Ecto neural progenitor cell (in vitro differentiated cells): Measurements from ENCODE around the gene POLR2J.
"Not testable (repeated sequence)": the region's sequence is repeated elsewhere in the genome, so short reads cannot be mapped to it uniquely, and the experiment has no call there.

Experiments used
- DNase-seq: peaks from one replicate; pipeline ENCODE4 v3.0.0-alpha.2; 2018; ENCODE audit warnings: low spot score

Gene POLR2J

DNA sequence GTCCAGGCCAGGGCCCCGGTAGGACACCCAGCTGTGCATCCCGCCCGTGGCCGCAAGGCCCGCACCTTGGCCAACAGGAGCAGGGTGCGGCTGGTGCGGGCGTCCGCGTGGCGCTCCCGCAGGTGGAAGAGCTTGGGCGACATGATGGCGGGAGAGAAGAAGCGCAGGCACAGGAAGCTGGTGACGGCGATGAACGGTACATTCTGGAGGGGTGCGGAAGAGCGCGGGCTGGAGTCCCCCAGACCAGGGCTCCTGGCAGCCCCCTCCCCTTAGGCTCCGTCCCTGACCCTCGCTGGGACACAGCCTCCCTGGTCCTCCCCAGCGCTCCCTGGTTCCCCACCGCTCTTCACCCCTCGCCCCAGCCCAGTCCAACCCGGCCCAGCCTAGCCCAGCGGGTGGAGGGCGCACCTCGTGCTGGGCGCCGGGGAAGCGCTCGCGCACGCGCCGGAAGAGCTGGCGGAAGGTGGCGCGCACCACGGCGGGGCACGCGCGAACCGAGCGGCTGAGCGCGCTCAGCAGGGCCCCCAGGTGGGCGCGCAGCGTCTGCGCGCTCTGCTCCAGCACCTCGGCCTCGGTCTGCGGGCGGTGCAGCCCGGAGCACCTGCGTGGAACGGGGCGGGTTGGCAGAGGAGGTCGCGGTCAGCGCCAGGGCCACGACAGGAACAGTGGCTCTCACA lies 15.9 kb upstream of the POLR2J start:
- not testable (repeated sequence) for DNase-seq

DNA sequence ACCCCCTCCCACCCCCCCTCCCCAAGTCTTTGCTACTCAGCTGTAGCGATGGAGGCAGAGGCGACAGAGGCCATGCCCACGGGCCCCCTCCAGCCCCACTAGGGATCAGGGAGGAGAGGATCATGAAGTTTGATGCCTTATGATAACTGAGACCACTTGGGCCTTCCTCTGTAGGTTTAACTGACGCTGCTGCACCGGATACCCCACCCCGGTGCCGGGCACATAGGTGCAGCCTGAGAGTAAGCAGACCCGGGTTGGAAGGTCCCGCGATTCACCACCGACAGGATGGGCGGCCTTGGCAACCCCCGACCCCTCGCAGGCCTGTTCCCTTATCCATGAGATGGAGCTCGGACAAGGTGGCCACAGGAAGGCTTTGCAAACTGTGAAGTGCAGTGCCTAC lies 15.3 kb upstream of the POLR2J start:
- DNase-seq: not testable (repeated sequence)

DNA sequence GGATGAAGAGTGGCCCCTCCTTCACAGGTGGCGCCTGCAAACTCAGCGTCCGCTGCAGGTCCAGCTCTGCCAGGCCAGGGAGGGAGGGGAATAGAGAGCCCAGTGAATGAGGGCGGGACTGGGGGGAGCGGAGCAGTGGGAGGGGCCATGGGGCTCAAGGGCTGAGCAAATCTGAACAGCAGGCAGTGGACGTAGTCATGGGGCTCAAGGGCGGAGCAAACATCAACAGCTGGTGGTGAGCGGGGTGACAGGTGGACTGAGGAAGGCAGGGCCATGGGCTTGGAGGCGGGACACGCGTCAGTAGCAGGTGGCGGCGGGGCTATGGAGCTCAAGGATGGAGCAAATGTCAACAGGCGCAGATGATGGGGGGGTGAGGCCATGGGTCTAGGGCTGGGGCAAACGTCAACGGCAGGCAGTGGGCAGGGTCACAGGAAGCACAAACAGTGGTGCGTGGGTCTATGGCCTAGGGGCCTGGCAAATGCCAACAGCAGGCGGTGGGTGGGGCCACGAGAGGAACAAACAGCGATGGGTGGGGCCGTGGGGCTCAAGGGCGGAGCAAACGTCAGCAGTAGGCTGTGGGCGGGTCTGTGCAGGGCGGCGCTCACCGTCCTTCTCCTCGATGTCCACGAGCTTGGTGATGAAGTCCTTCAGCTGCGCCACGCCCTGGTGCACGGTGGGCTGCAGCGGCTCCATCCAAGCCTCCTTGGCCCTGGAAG lies 14.7 kb upstream of the POLR2J start:
- not testable (repeated sequence) for DNase-seq

DNA sequence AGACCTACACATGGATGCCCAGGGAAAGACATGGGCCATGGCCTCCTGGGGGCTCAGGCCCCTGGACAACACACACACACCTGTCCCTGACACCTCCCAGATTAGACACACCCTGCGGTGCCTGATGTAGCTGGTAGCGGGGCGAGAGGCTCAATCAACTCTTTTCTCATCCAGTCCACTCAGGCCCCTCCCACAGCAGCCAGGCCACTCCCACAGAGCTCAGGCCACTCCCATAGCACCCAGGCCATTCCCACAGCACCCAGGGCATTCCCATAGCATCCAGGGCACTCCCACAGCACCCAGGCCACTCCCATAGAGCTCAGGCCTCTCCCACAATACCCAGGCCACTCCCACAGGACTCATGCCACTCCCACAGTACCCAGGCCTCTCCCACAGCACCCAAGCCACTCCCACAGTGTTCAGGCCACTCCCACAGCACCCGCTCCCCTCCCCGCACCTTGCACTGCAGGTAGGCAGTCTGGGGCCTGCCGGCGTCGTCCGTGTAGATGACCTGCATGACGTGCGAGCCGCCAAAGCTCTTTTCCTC lies 11.9 kb upstream of the POLR2J start:
- not testable (repeated sequence) for DNase-seq

DNA sequence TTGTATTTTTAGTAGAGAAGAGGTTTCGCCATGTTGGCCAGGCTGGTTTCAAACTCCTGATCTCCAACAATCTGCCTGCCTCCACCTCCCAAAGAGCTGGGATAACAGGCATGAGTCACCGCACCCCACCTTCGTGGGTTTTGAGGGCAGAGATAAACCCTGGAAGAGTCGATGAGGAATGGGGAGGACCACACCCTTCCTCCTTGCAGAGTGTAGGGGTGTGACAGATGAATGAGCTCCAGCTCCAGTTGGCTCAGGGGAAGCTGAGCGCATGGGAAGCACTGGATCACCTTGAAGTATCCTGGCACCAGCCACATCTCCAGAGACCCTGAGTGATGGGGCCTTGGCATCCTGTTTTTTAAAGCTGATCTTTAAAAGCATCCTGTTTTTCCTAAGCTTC lies 5.6 kb upstream of the POLR2J start:
- not testable (repeated sequence) for DNase-seq

DNA sequence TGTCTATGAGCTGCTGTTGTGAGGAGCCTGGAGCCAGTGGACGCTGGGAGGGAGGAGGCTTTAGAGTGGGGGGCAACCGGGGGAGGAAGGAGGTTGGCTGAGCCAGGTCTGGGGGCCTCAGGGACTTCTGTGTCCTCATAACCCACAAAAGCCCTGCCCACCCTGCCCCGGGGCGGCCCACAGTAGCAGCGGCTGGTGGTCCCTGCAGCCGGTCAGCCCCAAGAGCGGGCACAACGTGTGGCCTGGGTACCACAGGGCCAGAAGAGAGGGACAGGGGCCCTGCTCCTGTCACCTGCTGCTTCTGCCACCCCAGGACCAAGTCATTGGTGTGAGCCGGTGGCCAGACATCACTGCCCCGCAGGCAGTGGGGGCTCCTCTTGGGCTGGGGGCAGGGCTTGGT lies 3.2 kb upstream of the POLR2J start:
- not testable (repeated sequence) for DNase-seq

DNA sequence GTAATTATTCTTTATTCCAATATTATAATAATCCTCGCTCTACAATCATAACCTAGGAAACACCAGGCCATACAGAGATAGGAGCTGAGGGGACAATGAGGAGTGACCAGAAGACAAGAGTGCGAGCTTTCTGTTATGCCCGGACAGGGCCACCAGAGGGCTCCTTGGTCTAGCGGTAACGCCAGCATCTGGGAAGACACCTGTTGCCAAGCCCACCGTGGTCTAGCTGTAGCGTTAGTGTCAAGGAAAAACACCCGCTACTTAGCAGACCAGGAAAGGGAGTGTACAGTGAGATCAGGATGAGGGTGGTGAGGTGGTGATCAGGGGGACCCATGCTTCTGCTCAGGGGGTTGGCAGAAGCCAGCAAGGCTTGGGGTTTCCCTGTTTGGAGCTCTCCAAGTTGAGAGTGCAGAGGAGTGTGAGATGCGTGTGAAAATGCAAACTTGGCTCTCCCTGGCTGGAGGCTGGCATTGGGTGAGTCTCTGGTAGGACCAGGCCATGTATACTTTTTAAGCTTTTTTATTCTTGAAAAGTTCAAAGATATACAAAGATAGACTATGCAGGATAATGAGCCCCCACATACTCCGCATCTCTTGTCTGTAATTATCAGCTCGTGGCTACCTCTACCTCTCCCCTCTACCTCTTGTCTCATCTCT lies 1.4 kb upstream of the POLR2J start:
- not testable (repeated sequence) for DNase-seq

DNA sequence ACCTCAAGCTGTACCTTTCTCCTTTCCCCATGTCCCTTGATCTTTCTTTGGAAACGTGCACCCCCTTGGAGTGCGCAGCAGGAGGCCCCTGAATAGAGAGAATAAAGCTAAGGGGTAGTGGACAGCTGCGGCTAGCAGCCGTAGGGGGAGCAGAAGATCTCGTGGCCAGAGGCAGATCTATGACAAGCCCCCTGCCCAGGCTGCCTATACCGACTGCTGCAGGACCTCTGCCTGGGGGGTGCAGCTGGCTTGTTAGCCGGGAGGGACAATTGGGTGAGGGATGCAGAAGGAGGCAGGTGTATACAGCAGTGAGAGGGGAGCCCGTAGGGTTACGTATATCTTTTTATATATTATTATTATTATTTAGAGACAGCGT lies 475 bp upstream of the POLR2J start:
- DNase-seq: not testable (repeated sequence)

DNA sequence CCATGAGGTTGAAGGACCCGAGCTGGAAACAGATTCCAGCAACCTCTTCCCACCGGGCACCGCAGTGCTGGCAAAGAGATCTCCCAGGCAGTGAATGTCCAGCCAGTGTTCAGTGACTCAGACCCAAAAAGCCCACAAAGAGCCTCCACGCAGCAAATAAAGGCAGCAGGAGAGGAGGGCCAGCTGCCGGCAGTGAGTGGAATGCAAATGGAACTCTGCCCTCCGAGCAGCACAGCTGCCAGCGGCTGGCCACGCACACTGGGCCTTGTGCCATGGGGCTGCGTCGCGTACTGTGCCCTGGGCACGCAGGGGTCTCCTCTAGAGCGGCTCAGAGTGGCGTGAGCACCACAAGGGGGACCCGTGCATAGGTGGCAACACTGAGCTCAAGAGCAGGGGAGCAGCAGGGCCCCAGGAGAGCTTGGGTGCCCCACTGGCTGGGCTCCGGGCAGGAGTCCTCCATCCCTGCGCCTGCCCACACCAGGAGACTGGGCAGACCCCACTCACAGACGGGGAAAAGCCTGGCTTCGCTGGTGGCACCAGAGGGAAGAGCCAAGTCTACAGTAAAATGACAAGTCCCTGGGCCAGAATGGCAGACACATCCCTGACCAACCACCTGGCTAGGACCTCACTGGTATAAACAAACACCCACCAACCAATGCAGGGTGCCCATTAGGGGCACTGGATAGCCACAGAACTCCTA lies 3.8 kb downstream of the POLR2J start:
- DNase-seq: not testable (repeated sequence)

DNA sequence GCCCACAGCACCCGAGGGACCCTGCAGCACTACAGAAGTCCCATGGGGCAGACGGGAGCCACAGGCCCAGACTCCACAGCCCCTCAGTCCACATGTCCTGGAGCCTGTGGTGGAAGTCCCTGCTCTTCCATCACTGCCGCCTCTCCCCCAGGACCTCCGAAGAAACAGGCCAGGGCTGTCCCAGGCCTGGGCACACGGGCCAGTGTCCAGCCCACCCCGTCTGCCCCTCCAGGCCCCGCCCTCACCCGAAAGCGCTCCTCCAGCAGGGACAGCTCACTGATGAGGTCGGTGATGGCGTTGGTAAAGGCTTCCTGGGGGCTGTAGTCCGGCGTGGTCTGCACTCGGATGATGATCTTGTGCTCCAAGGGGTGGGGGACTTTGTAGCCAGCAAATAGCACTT lies 4.6 kb downstream of the POLR2J start:
- not testable (repeated sequence) for DNase-seq

DNA sequence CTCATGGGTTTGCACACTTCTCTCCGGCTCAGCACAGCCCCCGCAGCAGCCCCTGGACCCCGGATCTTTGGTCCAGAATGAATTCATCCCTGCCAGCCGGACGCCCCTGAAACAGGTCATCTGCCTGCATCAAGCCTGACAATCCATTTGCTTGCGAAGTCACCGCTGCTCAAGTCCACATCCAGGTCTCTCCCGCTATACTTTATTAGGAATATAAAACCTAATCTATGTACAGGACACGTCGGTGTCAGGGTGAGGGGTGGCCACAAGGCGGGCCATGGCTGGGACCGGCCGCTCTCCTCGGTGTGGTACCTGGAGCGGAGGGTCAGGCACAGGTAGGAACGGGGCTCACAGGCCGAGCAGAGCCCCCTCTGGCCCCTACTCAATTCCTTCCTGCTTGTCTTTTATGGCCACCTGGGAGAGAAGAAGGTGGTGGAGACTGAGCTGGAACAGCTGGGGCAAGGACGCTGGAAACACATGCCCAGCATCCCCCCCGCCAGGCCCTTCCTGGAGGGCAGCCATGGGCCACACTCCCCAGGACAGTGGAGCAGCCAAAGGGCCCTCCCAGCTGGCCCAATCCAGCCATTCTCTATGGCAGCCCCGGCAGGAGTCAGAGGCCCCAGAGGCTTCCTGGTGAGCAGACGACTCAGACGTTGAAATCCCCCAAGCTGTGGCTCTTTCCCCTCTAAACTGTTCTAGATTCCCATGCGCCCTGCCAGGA lies 5.3 kb downstream of the POLR2J start:
- no peak for DNase-seq

DNA sequence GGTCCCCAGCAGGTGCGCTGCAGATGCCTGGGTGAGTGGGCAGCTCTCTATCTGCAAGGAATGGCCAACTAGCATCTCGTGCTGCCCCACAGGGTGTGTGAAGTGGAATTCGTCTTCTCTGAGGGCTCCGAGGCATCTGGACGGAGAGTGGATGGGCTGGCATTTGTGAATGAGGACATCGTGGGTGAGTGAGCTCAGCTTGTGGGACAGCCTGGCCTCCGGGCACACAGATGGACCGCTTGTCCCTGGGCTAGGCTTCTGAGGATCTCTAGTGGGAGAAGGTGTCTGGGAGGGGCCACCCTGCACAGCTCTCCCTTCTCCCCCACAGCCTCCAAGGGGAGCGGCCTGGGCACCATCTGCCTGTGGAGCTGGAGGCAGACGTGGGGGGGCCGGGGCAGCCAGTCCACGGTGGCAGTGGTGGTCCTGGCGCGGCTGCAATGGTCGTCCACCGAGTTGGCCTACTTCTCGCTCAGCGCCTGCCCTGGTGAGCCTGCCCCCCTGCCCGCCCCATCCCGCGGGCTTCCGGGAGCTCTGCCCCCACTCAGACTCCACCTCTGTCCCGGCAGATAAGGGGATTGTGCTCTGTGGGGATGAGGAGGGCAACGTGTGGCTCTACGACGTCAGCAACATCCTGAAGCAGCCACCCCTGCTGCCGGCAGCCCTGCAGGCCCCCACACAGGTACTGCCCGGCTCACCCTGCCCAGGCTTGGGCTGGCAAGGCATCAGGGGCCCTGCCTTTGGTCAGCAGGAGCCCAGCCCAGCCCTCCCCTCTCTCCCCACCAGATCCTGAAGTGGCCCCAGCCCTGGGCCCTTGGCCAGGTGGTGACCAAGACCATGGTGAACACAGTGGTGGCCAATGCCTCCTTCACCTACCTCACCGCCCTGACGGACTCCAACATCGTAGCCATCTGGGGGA lies 6.3 kb downstream of the POLR2J start:
- DNase-seq: no peak

DNA sequence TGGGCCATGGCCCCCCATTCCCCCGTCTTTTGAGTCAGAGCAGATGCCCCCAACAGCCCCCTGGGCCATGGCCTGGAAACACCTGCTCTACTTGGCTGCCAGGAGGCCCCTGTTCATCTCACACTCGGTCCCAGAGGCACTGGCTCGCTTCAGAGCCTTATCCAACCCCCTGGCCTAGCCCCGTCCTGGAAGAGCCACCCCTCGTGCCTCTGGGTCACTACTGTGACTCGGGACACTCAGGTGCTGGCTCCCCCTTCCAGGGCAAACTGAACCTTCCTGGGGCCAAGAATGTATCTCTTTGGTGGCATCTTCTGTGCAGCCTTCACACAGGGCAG lies 7.0 kb downstream of the POLR2J start:
- DNase-seq: no peak

DNA sequence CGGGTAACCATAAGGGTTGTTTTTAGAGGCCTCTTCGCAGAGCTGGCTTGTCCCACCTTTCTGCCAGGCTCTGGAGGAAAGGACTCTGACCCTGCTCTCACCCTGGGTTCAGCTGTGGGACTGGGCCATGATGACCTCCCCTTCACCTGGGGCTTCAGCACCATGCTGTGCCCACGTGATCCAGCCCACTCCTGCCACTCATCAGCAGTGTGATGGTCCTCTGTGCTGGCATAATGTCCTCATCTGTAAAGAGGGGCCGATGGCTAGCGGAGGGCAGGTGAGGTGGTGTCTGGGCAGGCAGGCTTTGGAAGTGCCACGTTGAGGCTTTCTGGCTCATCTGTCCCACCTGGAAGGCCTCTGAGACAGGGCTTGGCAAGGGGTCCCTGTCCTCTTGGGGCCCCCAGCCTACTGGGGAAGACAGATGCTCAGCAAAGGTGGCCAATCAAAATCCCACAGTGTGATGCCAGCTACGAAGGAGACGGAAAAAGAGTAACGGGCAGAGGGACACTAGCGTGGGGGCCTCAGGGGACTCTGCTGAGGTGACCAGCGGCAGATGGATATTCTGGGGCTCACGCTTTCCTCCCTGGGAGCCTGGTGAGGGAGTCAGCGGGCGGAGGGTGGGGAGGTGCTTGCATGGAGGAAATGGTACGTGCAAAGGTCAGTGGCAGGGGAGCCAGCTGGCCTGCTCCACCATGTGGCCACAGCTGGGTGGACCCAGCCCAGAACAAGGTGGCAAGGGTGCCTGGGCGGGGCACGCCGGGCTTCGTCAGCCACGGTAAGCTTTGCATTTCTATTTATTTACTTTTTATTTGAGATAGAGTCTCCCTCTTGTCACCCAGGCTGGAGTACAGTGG lies 8.5 kb downstream of the POLR2J start:
- DNase-seq: no peak

DNA sequence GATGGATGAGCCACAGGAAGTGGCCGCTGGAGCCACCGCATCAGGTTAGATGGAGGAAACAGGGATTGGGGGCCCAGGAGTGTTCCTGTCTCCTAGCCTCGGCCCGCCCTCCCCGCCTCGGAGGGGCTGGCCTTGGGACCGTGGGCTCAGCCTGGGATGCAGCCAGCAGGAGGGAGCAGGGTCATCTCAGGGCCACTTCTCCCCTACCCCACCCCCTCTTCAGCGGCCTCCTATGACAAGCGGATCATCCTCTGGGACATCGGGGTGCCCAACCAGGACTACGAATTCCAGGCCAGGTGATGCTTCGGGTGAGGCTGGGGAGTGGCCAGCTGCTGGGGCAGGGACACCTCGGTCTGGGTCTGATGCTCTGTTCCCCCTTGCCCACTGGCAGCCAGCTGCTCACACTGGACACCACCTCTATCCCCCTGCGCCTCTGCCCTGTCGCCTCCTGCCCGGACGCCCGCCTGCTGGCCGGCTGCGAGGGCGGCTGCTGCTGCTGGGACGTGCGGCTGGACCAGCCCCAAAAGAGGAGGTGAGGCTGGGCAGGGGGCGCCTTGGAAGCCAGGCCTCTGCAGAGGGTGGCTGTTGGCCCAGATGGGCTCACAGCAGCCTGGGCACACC lies 9.3 kb downstream of the POLR2J start:
- DNase-seq: no peak

DNA sequence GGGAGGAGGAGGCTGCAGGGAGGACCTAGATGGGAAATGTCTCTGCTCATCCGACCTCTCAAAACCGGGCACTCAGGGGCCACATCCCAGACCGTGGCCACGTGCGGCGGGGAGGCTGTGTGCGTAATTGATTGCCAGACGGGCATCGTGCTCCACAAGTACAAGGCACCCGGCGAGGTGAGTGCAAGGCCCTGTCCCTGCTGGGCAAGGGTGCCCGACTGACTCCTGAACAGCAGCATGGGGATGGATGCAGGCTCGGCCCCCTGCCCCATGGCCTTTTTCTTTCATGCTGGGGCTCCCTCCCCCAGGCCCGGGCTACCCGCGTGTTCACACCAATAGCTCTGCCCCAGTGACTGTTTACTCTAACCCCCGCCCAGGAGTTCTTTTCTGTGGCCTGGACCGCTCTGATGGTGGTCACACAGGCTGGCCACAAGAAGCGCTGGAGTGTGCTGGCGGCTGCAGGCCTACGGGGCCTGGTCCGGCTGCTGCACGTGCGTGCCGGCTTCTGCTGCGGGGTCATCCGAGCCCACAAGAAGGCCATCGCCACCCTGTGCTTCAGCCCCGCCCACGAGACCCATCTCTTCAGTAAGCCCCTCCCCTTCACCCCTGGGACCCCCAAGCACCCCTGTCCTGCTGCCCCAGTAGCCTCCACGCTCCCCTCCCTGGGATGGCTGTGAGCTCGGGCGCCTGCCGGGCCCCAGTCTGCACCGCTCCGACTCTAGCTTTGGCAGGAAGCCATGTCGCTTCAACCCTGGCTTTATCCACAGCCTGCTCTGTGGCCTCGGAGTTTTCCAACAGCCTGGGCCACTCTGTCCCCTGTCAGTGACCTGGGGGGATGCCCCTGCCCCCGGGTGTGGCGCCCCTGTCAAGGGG lies 10.0 kb downstream of the POLR2J start:
- no peak for DNase-seq

DNA sequence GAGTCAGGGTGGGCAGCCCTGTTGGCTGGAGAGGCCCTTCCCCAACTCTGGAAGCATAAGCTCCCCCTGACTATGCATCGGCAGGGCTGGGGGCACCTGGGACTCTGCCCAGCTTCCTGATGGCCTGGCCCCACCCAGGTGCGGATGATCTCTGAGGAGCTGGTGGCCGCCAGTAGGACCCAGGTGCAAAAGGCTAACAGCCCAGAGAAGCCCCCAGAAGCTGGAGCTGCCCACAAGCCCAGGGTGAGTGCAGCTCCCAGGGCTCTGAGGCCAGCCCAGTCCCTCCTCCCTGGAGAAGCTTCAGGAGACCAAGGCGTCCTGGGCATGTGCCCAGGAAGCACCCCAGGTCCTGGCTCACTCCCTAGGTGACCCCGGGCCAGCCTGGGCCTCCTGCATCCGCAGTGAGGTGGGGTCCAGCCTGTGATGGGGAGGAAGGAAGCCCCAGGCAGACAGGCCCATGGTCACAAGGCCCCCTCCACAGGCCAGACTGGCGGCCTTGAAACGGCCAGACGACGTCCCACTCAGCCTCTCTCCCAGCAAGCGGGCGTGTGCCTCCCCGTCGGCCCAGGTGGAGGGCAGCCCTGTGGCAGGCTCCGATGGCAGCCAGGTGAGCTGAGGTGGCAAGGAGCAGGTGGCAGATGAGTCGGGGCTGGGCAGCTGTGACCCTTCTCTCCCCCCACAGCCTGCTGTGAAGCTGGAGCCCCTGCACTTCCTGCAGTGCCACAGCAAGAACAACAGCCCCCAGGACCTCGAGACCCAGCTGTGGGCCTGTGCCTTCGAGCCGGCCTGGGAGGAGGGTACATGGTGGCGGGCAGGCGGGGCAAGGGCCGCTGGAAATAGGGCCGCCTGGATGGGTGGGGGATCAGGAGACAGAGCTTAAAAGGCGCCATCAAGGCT lies 10.9 kb downstream of the POLR2J start:
- no peak for DNase-seq
